Skeletal muscle tissue (tissue), 4 donors: ENCODE results near the gene NPPA. TPM values are rescaled to one million over a fixed set of nuclear protein-coding genes. Genes with fewer than 3 reads are reported as not detected.

Source experiments
- H3K27ac ChIP-seq: one replicate; pipeline ENCODE4 v1.7.0; 2013; ENCODE audit warnings: mild to moderate bottlenecking, low read depth, low read length, inconsistent platforms
- H3K27me3 ChIP-seq, 3 donors: one replicate each; pipeline ENCODE4 v1.7.0; 2013; ENCODE audit warnings: low read length in 3 of 3; ENCODE audit not compliant: control insufficient read depth in 3 of 3, insufficient read depth in 3 of 3
- H3K36me3 ChIP-seq, 3 donors: one replicate each; pipeline ENCODE4 v1.7.0; 2013; ENCODE audit warnings: low read length in 3 of 3; ENCODE audit not compliant: control insufficient read depth in 3 of 3, insufficient read depth in 3 of 3
- H3K4me1 ChIP-seq, 3 donors: one replicate each; pipeline ENCODE4 v1.7.0; 2013; ENCODE audit warnings: low read length in 3 of 3, mild to moderate bottlenecking in 3 of 3; ENCODE audit not compliant: control insufficient read depth in 3 of 3, insufficient read depth in 3 of 3
- H3K4me3 ChIP-seq, 3 donors: one replicate each; pipeline ENCODE4 v1.7.0; 2013; ENCODE audit warnings: low read length in 3 of 3
- H3K9ac ChIP-seq, 3 donors: one replicate each; pipeline ENCODE4 v1.7.0; 2013; ENCODE audit warnings: low read length in 3 of 3, mild to moderate bottlenecking in 3 of 3, moderate library complexity in 2 of 3, low read depth in 1 of 3
- H3K9me3 ChIP-seq, 3 donors: one replicate each; pipeline ENCODE4 v1.7.0; 2013; ENCODE audit warnings: low read length in 3 of 3; ENCODE audit not compliant: control insufficient read depth in 3 of 3
- total RNA-seq: library from RNA; depleted of rRNA; stranded (reverse); fragments of >200 nt; gene quantifications from one replicate; pipeline ENCODE4 v1.2.3, GENCODE V29; 2014
- donor health status: Osteomylitis.

The NPPA gene
- total RNA-seq, 1 donor from 2014 or later: 4.2 TPM

DNA sequence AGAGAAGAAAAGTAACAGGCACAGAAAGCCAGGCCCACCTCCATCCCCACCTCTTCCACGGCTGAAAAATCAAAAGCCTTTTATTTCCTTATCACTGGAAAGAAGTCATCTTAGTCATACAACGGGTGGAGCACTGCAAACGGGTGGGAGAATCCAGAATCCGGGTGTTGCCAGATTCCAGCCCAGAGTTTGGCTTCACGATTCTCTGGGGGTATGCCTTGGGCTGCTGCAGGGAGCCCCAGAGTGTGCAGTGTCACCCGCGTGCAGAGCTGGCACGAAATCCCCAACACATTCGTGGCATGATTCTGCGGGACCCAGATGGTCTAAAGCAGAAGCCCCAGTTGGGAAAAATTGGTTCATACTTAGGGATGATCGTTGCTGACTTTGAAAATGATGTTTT lies 2.6 kb upstream of the NPPA start:
- Histone ChIP-seq H3K9ac (no peak overlapping the region), H3K4me3 (no peak overlapping the region), H3K4me1 (peaks cover 0 to 4% (median 2%) of the 10 kb centered on the region in 3 donors), H3K36me3 (peaks cover 3 to 10% (median 4%) of the 10 kb centered on the region in 3 donors), H3K27me3 (peaks cover 0 to 12% (median 9%) of the 10 kb centered on the region in 3 donors), H3K9me3 (no peaks in the 10 kb centered on the region), H3K27ac (no peak overlapping the region)

DNA sequence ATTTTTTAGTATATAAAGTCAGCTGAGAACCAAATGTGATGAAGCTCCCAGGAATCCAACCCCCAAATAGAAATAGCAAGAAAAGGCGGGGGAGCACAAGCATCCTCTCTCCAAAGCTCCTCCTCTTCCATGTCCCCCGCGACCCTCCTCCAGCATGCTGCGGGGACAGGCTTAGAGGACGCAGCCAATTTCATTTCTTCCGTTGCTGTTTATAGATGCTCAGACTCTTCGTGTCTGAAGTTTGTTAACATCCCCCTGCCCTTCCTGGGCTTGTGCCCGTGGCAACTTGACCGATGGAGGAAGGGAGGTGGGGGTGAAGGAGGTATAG lies 754 bp upstream of the NPPA start:
- Histone ChIP-seq H3K9ac (no peak overlapping the region), H3K27me3 (peaks cover 0 to 8% (median 0%) of the 10 kb centered on the region in 3 donors), H3K4me1 (peaks cover 0 to 4% (median 2%) of the 10 kb centered on the region in 3 donors), H3K36me3 (peaks cover 14 to 23% (median 15%) of the 10 kb centered on the region in 3 donors), H3K9me3 (no peaks in the 10 kb centered on the region), H3K4me3 (no peak overlapping the region), H3K27ac (no peak overlapping the region)

DNA sequence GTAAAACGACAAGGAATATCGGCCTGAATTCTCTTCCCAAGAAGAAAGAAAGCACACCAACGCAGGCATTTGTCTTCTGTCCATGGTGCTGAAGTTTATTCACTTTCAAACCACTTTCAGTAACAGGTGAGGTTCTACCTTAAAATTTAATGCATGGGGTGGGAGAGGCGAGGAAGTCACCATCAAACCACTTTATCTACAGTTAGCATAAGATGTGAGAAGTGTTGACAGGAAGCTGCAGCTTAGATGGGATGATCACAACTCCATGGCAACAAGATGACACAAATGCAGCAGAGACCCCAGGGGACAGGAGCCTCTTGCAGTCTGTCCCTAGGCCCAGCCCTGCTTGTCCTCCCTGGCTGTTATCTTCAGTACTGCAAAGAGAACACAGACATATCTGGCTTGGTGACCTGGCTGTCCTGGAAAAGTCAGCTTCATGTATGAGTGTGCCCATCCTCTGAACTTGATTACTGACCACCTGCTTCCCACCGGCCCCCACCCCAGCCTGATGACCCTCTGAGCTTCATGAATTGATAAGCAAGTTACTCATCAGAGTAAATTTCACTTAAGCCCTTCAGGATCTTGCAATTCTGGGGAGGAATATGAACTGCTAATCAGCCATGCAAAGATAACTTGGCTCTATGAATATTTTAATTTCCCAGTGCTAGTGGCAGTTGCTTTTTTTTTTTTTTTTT lies 1.8 kb downstream of the NPPA start:
- H3K9ac ChIP-seq: no peak overlapping the region
- H3K4me1 ChIP-seq: peaks cover 0 to 2% (median 2%) of the 10 kb centered on the region in 3 donors
- no peaks in the 10 kb centered on the region for H3K9me3 ChIP-seq
- H3K36me3 ChIP-seq: peaks cover 32 to 43% (median 34%) of the 10 kb centered on the region in 3 donors
- no peak overlapping the region for H3K27ac ChIP-seq
- no peak overlapping the region for H3K4me3 ChIP-seq
- peaks cover 0 to 6% (median 0%) of the 10 kb centered on the region in 3 donors for H3K27me3 ChIP-seq

DNA sequence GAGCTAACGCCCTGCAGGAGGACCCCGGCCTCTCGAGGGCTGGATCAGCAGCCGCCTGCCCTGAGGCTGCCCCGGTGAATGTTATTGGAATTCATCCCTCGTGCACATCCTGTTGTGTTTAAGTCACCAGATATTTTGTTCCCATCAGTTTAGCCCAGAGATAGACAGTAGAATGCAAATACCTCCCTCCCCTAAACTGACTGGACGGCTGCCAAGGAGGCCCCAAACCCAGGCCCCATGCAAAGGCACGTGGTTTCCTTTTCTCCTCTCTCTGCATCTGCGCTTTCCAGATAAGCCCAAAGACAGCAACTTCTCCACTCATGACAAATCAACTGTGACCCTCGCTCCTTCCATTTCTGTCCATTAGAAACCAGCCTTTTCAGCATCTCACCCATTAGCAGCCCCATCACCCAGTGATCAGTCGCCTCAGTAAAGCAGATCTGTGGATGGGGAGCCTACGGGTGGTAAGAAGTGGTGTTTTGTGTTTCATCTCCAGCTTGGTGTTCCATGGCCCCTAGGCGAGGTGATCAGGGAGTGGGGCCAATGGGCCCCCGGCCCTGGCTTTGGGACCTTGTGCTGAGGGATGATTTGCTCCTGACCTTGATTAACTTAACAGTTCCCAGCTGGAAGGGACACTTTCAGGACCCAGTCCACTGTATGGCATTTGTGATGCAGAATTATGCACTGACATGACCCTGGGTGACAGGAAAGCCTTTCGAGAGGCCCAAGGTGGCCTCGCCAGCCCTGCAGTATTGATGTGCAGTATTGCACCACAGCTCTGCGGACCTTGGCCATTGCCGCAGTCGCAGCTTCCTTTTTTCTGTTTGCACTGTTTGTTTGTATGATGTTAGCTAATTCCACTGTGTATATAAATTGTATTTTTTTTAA lies 5.2 kb downstream of the NPPA start:
- H3K27ac ChIP-seq: no peak overlapping the region
- H3K27me3 ChIP-seq: no peaks in the 10 kb centered on the region
- H3K9me3 ChIP-seq: no peaks in the 10 kb centered on the region
- no peak overlapping the region for H3K4me3 ChIP-seq
- H3K36me3 ChIP-seq: peaks cover 60 to 75% (median 67%) of the 10 kb centered on the region in 3 donors
- no peaks in the 10 kb centered on the region for H3K4me1 ChIP-seq
- no peak overlapping the region for H3K9ac ChIP-seq

DNA sequence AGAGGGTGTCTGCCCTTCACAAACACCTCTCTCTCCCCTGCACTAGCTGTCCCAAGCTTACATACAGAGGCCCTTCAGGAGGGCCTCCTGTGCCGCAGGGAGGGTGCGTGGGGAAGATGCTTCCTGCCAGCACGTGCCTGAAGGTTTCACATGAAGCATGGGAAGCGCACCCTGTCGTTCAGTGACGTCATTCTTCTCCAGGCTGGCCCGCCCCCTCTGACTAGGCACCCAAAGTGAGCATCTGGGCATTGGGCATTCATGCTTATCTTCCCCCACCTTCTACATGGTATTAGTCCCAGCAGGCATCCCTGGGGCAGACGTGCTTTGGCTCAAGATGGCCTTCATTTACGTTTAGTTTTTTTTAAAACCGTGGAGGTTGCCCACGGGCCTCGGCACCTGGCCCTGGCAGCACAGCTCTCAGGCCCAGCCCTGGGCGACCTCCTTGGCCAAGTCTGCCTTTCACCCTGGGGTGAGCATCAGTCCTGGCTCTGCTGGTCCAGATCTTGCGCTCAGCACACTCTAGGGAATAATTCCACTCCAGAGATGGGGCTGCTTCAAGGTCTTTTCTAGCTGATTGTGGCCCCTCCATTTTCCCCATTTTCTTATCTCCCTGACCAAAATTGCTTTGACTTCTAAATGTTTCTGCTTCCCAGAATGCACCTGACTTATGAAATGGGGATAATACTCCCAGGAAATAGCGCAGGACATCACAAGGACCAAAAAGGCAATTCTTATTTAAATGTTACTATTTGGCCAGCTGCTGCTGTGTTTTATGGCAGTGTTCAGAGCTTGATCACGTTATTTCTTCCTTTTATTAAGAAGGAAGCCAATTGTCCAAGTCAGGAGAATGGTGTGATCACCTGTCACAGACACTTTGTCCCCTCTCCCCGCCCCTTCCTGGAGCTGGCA lies 6.1 kb downstream of the NPPA start:
- peaks cover 68 to 81% (median 76%) of the 10 kb centered on the region in 3 donors for H3K36me3 ChIP-seq
- H3K4me1 ChIP-seq: no peaks in the 10 kb centered on the region
- no peaks in the 10 kb centered on the region for H3K27me3 ChIP-seq
- H3K9me3 ChIP-seq: no peaks in the 10 kb centered on the region
- no peak overlapping the region for H3K9ac ChIP-seq
- no peak overlapping the region for H3K27ac ChIP-seq
- H3K4me3 ChIP-seq: no peak overlapping the region

DNA sequence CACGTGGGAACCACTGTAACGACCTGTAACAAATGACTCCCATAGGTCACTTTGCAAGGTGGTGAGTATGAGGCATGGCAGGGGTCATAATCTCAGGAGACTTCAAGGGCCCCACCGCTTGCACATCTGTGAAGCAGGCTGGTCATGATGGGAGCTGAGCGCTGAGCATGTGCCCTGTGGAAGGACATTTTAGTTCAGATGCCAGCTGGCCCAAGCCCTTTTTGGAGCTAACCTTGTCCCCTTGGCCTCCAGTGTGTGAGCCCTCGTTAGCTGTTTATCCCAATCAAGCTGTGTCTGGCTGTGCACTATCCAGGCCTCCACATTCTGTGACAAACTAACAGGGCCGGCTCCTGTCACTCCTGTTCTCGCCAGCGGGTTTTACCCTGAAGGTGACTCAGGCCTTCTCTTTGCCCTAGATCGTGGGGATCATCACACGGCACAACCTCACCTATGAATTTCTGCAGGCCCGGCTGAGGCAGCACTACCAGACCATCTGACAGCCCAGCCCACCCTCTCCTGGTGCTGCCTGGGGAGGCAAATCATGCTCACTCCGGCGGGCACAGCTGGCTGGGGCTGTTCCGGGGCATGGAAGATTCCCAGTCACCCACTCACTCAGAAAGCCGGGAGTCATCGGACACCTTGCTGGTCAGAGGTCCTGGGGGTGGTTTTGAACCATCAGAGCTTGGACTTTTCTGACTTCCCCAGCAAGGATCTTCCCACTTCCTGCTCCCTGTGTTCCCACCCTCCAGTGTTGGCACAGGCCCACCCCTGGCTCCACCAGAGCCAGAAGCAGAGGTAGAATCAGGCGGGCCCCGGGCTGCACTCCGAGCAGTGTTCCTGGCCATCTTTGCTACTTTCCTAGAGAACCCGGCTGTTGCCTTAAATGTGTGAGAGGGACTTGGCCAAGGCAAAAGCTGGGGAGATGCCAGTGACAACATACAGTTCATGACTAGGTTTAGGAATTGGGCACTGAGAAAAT lies 7.6 kb downstream of the NPPA start:
- Histone ChIP-seq H3K36me3 (peaks cover 78 to 90% (median 86%) of the 10 kb centered on the region in 3 donors), H3K9ac (no peak overlapping the region), H3K27me3 (no peaks in the 10 kb centered on the region), H3K27ac (no peak overlapping the region), H3K4me3 (no peak overlapping the region), H3K4me1 (no peaks in the 10 kb centered on the region), H3K9me3 (no peaks in the 10 kb centered on the region)

DNA sequence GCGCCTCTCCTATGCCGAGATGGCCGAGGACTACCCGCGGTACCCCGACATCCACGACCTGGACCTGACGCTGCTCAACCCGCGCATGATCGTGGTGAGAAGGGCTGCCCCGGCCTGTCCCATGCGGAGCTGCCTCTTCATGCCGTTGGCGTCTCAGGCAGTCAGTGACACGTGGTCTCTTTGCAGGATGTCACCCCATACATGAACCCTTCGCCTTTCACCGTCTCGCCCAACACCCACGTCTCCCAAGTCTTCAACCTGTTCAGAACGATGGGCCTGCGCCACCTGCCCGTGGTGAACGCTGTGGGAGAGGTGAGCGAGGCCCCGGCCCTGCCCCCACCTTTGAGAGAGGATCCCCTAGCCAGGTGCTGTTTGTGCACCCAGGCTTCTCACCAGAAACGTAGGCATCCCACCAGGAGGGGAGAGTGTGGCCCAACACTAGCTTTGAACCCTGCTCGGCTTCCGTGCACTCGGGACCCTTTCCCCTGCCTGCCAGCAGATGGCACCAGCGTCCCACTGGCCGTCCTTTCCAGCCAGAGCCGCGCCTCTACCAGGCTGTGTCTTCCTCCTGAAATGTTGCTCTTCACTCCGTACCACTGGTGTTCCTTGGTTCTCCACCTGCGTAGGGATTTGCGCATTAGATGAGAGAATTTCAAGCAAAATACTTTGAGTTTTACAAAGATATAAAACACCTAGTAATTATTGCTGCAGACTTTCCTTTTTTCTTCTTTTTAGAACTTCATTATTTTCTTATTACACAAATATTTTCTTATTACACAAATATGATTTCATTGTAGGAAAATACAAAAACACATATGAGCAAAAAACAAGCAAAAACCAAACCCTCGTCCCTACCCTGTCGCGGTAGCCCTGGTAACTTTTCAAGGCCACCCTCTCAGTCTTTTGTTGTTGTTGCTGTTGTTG lies 9.0 kb downstream of the NPPA start:
- no peak overlapping the region for H3K27ac ChIP-seq
- H3K27me3 ChIP-seq: no peaks in the 10 kb centered on the region
- H3K9me3 ChIP-seq: no peaks in the 10 kb centered on the region
- H3K9ac ChIP-seq: no peak overlapping the region
- peaks cover 82 to 91% (median 90%) of the 10 kb centered on the region in 3 donors for H3K36me3 ChIP-seq
- no peak overlapping the region for H3K4me3 ChIP-seq
- H3K4me1 ChIP-seq: no peaks in the 10 kb centered on the region

DNA sequence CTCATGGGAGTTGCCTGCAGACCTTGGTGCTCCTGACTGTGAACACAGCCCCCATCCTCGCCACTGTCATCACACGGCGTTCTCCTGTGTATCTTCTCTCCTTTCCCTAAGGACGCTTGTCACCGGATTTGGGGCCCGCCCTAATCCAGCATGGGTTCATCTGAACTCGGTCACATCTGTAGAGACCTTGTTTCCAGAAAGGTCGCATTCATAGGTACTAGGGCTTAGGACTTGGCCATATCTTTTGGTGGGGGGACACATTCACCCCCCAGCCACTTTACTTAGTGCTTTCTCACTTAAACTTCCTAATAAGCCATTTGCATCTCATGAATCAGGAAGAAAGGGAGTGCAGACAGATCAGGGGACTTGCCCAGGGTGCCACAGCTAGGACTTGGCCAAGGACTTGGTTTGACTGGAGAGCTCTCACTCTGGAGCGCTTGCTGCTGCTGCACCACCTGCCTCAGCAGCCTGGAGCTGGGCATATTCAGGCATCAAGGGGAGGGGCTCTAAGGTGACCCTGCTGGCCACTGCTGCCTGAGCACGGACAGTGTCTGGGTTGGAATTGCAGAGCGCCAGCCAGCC lies 9.7 kb downstream of the NPPA start:
- Histone ChIP-seq H3K27me3 (no peaks in the 10 kb centered on the region), H3K9me3 (no peaks in the 10 kb centered on the region), H3K27ac (no peak overlapping the region), H3K4me1 (no peaks in the 10 kb centered on the region), H3K9ac (no peak overlapping the region), H3K36me3 (peaks cover 87 to 98% (median 96%) of the 10 kb centered on the region in 3 donors), H3K4me3 (no peak overlapping the region)
